Peyer's patch (tissue), 4 donors: Measurements from ENCODE around the gene AP4B1. TPM values are rescaled to one million over a fixed set of nuclear protein-coding genes. Genes with fewer than 3 reads are reported as not detected.

Experiments used
- DNase-seq, 3 donors: peaks; one replicate each; pipeline ENCODE4 v3.0.0-alpha.2; 2017 to 2019
- H3K27ac ChIP-seq, 4 donors: fragments of 200-600 bp; sonication (generic); one replicate each; pipeline ENCODE4 v1.5.1; 2016 to 2019
- H3K27me3 ChIP-seq, 2 donors: fragments of 200-600 bp; sonication (generic); one replicate each; pipeline ENCODE4 v1.5.1; 2019
- H3K36me3 ChIP-seq, 3 donors: fragments of 200-600 bp; sonication (generic); one replicate each; pipeline ENCODE4 v1.5.1; 2016 to 2019
- H3K4me1 ChIP-seq, 4 donors: fragments of 200-600 bp; sonication (generic); one replicate each; pipeline ENCODE4 v1.5.1; 2016 to 2019
- H3K4me3 ChIP-seq, 4 donors: fragments of 200-600 bp; sonication (generic); 1 replicate in 3 of 4; 2 replicates in 1 of 4; pipeline ENCODE4 v1.5.1; 2016 to 2019; ENCODE audit warnings: mild to moderate bottlenecking in 1 of 4
- H3K9me3 ChIP-seq, 4 donors: fragments of 200-600 bp; sonication (generic); one replicate each; pipeline ENCODE4 v1.5.1; 2016 to 2019; ENCODE audit warnings: mild to moderate bottlenecking in 1 of 4
- POLR2A ChIP-seq, 2 donors: fragments of 450-650 bp; IDR thresholded peaks; one replicate each; pipeline ENCODE4 v1.5.1; 2017; ENCODE audit warnings: antibody characterized with exemption in 2 of 2, mild to moderate bottlenecking in 2 of 2, moderate library complexity in 2 of 2
- total RNA-seq, 4 donors: library from RNA; depleted of rRNA; stranded (reverse); fragments of >200 nt; gene quantifications; one replicate each; pipeline ENCODE4 v1.1.0, GENCODE V29; 2016
- TF ChIP-seq, protein P1 (sequence below), 6 experiments: fragments of 450-650 bp in 4 of 6; fragments of 200-600 bp in 2 of 6; sonication (generic) in 1 of 6; IDR thresholded peaks; one replicate each; pipeline ENCODE4 v1.5.1; 2017 to 2019; ENCODE audit warnings: antibody characterized with exemption in 6 of 6, mild to moderate bottlenecking in 3 of 6, moderate library complexity in 1 of 6

The AP4B1 gene
- total RNA-seq, 4 donors from 2014 or later = 20.8 to 45.8 (median 40.1) TPM

DNA sequence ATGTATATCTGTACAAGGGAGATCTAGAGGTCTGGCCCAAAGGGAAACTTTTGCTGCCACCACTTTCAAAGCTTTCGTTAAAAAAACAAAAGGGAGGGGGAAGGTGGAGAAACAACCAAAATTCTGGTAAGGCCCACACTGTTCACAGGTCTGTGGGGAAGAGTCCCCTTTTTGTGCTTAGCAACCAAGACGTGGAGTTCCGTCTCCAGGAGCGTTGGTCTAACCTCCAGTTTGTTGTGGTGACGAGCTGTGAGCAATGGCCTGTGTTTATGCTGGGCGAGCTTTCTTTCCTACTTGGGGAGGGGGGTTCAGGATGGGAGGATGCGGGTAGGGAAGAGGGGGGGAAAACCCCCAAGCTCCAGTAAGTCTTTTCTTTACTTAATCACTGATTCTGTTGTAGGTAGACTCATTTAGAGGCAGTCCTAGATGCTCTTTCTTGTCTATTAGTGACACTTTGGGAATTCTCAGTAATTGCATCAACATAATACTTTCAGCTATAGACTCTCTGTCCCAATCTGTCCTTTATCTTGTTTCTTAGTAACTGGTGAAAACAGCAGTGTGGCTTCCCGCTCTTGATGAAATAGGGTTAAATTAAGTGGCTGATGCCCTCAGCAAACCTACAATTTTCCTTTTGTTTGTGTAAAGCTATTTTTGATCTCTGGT, 26.0 kb upstream of the AP4B1 start:
- H3K4me1 ChIP-seq = peaks cover 0 to 28% (median 9%) of the 10 kb centered on the region in 4 donors

DNA sequence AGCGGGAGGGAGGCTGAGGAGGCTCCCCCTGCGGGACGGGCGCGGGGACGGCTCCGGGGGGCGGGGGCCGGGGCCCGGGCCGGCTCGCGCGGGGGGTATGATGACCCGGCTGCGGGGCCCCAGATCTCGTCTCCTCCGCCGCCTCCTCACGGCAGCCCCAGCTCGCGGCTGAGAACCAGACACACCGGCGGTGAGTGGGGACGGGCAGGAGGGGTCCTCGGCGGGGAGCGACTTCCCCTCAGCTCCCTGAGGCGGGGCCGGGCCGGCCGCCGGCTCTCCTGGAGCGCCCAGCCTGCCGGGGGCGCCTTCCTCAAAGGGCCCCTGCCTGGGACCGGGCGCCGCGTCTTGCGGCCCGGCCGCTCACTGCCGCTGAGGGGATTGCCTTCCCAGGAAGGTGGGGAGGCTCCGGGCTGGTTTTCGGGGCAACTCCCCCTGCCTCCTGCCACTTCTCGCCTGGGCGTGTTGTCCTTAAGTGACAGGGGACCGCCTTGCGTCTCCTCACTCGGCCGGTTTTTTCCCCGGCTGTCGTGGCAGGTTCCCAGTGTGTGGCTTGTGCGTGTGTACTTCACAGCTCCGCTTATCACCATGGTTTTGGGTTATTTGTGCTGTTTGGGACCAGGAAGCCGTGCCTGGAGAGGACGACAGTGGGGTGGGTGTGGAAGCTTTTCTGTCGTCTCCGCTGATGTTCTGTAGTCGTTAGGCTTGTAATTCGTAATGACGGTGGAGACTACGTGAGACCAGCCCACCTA, 25.3 kb upstream of the AP4B1 start:
- H3K27ac ChIP-seq = peak overlapping the region; percentile 91 to 97 (median 94)
- peak overlapping the region; percentile 68 to 98 (median 93) for H3K4me3 ChIP-seq
- DNase-seq = peak in 2 of 3 donors; percentile 35 to 70
- no peaks in the 10 kb centered on the region for H3K27me3 ChIP-seq
- peaks cover 0 to 28% (median 9%) of the 10 kb centered on the region in 4 donors for H3K4me1 ChIP-seq
- TF ChIP-seq, protein P1, sequence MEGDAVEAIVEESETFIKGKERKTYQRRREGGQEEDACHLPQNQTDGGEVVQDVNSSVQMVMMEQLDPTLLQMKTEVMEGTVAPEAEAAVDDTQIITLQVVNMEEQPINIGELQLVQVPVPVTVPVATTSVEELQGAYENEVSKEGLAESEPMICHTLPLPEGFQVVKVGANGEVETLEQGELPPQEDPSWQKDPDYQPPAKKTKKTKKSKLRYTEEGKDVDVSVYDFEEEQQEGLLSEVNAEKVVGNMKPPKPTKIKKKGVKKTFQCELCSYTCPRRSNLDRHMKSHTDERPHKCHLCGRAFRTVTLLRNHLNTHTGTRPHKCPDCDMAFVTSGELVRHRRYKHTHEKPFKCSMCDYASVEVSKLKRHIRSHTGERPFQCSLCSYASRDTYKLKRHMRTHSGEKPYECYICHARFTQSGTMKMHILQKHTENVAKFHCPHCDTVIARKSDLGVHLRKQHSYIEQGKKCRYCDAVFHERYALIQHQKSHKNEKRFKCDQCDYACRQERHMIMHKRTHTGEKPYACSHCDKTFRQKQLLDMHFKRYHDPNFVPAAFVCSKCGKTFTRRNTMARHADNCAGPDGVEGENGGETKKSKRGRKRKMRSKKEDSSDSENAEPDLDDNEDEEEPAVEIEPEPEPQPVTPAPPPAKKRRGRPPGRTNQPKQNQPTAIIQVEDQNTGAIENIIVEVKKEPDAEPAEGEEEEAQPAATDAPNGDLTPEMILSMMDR (IDR thresholded peaks at IDR 0.05) = peak in 1 of 6 experiments; percentile 4
- no peak for TF ChIP-seq POLR2A (IDR thresholded peaks at IDR 0.05)
- no peaks in the 10 kb centered on the region for H3K9me3 ChIP-seq
- no peaks in the 10 kb centered on the region for H3K36me3 ChIP-seq

More for the DNA sequence above, 26.0 kb upstream of the AP4B1 start:
- peak in 2 of 3 donors; percentile 31 to 68 for DNase-seq
- H3K4me3 ChIP-seq = peak overlapping the region; percentile 68 to 98 (median 93)
- no peak for TF ChIP-seq POLR2A (IDR thresholded peaks at IDR 0.05)
- TF ChIP-seq, protein P1 (IDR thresholded peaks at IDR 0.05) = no peak
- no peaks in the 10 kb centered on the region for H3K27me3 ChIP-seq
- H3K36me3 ChIP-seq = no peaks in the 10 kb centered on the region
- H3K9me3 ChIP-seq = no peaks in the 10 kb centered on the region
- peak overlapping the region; percentile 91 to 97 (median 94) for H3K27ac ChIP-seq

DNA sequence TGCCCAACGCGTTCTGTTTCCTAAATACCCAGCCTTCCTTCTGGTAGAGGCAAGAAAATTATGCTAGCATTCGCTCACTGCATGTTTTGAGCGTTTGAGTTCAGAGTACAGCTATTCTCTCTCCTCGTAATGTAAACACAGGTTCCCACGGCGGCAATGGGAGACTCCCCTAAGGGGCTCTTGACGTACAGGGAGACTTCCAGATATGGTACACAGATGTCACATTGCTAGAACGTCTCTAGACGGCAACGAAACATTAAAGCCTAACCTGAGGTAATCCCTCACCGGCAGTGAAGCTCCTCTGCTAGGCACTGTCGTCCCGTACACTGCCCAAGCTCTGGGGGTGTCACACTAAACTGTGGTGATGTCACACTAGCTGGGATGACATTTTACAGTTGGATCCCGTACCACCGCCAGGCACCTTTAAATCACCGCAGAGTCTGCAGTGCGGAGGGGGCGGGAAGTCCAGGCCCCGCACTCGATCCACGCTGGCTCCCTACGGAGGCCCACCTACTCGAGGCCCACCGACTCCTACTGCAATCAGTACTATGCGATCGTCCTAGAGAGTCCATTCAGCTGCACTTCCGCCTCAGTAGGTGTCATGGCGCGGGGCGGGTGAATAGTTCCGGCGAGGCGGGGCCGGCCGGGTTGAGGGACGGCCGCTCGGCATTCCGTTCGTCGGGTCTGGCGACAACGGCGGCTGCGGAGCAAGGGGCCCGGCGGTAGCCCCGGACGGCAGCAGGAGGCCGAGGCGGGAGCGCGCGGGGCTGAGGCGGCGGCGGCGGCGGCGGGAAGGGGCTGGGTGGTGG, 24.5 kb upstream of the AP4B1 start, which contains the start of gene HIPK1:
Gene HIPK1, plus strand, starts transcription at position 384 of the 809 bp plus-strand sequence.
- Histone ChIP-seq H3K4me3 (peak within 1 kb of the TSS; percentile 68 to 98 (median 93)), H3K27ac (peak within 1 kb of the TSS; percentile 91 to 97 (median 94)), H3K9me3 (no peaks in the 10 kb centered on the region), H3K36me3 (no peaks in the 10 kb centered on the region), H3K4me1 (peaks cover 0 to 28% (median 9%) of the 10 kb centered on the region in 4 donors), H3K27me3 (no peaks in the 10 kb centered on the region)
- DNase-seq = peak; percentile 94 to 97 (median 95)
- TF ChIP-seq, protein P1 (IDR thresholded peaks at IDR 0.05) = peak in 2 of 6 experiments; percentile 40 to 43
- TF ChIP-seq POLR2A (IDR thresholded peaks at IDR 0.05) = peak; percentile 72 to 76

DNA sequence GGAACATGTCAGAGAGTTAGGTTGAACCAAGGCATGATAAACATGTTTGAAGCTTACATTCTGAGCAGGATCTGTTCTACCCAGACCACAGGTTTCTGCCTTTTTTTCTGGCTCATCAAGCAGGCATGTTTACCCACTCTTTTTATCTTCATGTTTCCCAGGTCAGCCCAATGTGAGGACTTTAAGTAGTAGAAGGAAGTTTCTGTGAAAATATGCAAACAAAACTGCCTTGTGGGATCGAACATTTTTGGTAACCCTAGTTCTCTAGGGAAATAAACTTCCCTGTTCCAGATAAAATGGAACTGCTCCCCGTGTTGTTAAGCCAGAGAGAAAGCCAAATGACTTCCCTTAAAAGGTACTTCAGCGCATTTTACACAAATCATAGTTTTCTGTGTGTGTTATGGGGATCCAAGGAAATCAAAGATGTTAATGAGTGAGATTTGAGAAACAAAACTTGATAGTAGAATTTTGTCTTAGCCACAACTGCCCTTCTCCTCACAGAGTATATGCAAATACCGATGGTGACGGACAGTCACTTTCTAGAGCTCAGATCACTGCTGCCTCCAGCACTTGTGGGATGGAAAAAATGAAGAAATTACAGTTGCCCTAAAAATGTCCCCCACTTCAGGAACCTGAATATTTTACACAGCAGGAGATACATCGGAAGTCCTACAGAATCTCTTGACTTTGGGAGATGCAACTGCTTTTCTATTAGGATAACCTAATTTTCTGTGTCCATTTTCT, 23.8 kb upstream of the AP4B1 start:
- no peak for DNase-seq

More for the DNA sequence above, 23.8 kb upstream of the AP4B1 start:
- Histone ChIP-seq H3K36me3 (no peaks in the 10 kb centered on the region), H3K27ac (peak overlapping the region; percentile 91 to 97 (median 94)), H3K4me3 (peak overlapping the region; percentile 68 to 98 (median 93)), H3K27me3 (no peaks in the 10 kb centered on the region), H3K4me1 (peaks cover 0 to 23% (median 9%) of the 10 kb centered on the region in 4 donors), H3K9me3 (no peaks in the 10 kb centered on the region)
- TF ChIP-seq, protein P1 (IDR thresholded peaks at IDR 0.05) = no peak
- no peak for TF ChIP-seq POLR2A (IDR thresholded peaks at IDR 0.05)
